Coronary artery (tissue), 2 donors: ENCODE measurements around the gene PSMA5.

Experiments used
- DNase-seq: peaks from one replicate; pipeline ENCODE4 v3.0.0-alpha.2; 2017; ENCODE audit warnings: low spot score
- H3K27ac ChIP-seq, 2 donors: fragments of 200-600 bp; sonication (generic); one replicate each; pipeline ENCODE4 v1.5.1; 2016 to 2019
- H3K4me3 ChIP-seq: fragments of 200-600 bp; sonication (generic); 2 replicates; pipeline ENCODE4 v1.5.1; 2016; ENCODE audit warnings: mild to moderate bottlenecking, moderate library complexity
- TF ChIP-seq, protein P1 (sequence below): fragments of 200-600 bp; sonication (generic); IDR thresholded peaks from one replicate; pipeline ENCODE4 v1.5.1; 2019; ENCODE audit warnings: antibody characterized with exemption

PSMA5 gene

DNA sequence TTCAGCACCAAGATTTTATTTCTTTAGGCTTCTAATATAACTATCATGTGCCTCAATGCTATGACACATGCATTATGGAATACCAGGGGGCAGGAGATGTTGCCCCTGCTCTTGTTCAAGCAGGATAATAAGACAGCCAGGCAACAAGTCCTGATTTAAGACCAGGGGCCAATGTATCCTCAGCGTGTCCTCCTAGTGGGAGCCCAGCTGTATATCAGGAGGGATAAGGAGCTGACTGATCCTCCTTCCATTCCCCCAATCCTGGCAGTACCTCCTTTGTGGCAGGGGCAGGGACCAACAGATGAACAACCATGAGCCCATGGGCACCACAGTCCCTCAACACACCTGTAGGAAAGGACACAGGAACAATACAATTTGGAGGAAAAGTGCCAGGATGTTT lies 57.8 kb downstream of the PSMA5 start:
- TF ChIP-seq, protein P1, sequence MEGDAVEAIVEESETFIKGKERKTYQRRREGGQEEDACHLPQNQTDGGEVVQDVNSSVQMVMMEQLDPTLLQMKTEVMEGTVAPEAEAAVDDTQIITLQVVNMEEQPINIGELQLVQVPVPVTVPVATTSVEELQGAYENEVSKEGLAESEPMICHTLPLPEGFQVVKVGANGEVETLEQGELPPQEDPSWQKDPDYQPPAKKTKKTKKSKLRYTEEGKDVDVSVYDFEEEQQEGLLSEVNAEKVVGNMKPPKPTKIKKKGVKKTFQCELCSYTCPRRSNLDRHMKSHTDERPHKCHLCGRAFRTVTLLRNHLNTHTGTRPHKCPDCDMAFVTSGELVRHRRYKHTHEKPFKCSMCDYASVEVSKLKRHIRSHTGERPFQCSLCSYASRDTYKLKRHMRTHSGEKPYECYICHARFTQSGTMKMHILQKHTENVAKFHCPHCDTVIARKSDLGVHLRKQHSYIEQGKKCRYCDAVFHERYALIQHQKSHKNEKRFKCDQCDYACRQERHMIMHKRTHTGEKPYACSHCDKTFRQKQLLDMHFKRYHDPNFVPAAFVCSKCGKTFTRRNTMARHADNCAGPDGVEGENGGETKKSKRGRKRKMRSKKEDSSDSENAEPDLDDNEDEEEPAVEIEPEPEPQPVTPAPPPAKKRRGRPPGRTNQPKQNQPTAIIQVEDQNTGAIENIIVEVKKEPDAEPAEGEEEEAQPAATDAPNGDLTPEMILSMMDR = no peak
- Histone ChIP-seq H3K27ac (peak overlapping the region; percentile 87 to 91), H3K4me3 (no peak overlapping the region)

DNA sequence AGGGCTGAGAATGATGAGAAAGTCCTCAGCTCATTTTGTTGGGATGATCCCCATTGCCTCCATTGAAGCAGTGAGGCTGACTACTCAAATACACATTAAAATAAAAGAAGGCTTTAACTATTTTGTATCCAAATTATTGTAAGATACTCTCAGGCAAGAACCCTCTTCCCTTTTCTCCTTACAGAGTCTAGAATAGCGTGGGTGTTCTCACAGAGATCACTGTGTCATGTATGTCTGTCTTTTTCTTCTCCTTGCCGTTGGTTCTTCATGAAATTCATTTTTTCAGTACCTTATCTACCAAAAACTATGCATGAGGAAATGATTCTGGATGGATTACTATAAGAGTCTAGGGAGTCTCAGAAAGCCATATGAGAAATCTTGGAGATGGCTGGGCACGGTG lies 58.6 kb downstream of the PSMA5 start:
- H3K27ac ChIP-seq = peak overlapping the region; percentile 79 to 87
- no peak overlapping the region for H3K4me3 ChIP-seq
- TF ChIP-seq, protein P1 = no peak
- DNase-seq = no peak

More for the DNA sequence above, 57.8 kb downstream of the PSMA5 start:
- no peak for DNase-seq

DNA sequence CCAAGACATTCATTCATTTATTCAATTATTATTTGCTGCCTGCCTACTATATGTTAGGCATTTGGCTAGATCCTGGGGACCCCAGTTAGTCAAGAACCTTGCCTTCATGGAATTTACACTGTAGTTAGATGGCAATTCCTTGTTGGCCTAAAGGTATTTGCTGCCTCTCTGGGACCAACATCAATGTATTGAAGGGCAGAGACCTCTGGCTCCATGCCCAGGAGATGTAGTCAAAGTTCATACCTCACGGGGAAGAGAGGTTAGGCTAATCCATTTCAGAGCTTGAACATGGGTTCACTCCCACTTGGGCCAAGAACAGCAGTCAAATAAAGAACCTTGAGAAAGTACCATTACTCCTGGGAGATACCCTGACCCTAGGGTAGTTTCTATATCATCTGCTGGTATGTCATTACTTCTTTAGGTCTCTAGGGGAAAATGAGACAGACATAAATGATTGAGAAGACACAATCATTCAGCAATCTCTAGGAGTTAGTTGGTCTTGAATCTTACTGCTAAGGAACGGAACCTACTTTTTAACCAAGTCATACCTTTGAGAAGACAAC lies 60.5 kb downstream of the PSMA5 start:
- TF ChIP-seq, protein P1 = no peak
- no peak for DNase-seq
- Histone ChIP-seq H3K27ac (peak overlapping the region; percentile 79 to 87), H3K4me3 (no peak overlapping the region)

DNA sequence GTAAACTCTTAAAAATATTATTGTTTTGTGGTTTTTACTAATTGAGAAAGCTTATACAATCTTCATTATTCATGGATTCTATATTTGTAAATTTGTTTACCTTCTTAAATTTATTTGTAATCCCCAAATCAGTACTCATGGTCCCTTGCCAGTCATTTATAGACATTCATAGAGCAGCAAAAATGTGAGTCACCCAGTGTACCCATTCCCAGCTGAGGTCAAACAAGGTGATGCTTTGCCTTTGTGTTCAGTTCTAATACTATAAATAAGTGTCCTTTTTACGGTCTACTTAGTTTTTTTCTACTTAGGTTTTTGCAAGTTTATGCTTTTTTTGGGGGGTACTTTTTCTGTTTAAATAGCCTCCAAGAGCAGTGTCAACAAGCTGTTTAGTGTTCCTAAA lies 64.6 kb downstream of the PSMA5 start:
- Histone ChIP-seq H3K27ac (peak overlapping the region; percentile 55 to 59), H3K4me3 (no peak overlapping the region)
- TF ChIP-seq, protein P1 = no peak
- DNase-seq = no peak

DNA sequence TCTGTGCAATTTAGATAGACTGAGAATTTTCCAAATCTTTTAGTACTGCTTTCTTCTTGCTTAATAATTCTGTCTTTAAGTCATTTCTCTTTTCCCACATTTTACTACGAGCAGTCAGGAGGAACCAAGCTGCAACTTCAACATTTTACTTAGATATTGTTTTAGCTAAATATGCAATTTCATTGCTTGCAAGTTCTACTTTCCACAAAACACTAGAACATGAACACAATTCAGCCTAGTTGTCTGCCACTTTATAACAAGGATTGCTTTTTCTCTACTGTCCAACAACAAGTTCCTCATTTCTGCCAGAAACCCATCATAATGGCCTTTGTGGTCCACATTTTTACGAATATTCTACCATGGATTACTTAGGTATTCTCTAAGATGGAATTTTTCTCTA lies 65.2 kb downstream of the PSMA5 start:
- TF ChIP-seq, protein P1 = no peak
- no peak for DNase-seq
- H3K4me3 ChIP-seq = no peak overlapping the region
- peak overlapping the region; percentile 55 to 70 for H3K27ac ChIP-seq

DNA sequence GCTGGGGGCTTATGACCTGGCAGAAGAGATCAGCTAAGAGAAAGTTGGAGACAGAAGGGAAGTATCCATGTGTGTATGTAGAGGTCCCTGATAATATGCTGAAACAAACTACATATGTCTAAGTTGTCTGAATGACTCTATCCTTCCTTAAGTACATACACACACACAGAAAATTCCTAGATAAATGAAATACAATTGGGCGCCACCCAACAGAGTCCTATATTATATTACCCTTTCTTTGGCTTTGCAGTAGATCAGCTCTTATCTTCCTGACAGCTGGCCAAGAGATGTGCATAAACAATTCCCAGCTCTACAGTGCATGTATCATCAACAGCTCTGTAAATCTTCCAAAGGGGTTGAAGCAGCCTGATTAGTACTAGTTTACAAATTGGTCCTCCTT lies 68.6 kb downstream of the PSMA5 start:
- Histone ChIP-seq H3K27ac (peak overlapping the region; percentile 11 to 85), H3K4me3 (no peak overlapping the region)
- no peak for DNase-seq
- TF ChIP-seq, protein P1 = no peak

DNA sequence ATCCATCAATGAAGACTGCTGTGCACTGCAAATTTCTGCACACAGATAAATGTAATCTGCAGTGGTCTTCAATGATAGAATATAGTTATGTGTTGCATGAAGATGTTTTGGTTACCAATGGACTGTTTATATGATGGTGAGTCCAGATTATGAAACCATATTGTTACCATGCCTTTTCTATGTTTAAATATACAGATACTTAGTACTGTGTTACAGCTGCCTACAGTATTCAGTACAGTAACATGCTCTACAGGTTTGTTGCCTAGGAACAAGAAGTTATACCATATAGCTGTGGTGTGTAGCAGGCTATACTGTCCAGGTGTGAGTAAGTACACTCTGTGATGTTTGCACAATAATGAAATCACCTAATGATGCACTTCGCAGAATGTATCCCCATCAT lies 69.3 kb downstream of the PSMA5 start:
- Histone ChIP-seq H3K4me3 (no peak overlapping the region), H3K27ac (peak overlapping the region in 1 of 2 donors; percentile 85)
- TF ChIP-seq, protein P1 = no peak
- DNase-seq = no peak
